Measurements from ENCODE around the gene TMEM242. TPM values are rescaled to one million over a fixed set of nuclear protein-coding genes. Genes with fewer than 3 reads are reported as not detected.

The TMEM242 gene
- total RNA-seq, 1 donor from 2014 or later: 9.9 TPM

DNA sequence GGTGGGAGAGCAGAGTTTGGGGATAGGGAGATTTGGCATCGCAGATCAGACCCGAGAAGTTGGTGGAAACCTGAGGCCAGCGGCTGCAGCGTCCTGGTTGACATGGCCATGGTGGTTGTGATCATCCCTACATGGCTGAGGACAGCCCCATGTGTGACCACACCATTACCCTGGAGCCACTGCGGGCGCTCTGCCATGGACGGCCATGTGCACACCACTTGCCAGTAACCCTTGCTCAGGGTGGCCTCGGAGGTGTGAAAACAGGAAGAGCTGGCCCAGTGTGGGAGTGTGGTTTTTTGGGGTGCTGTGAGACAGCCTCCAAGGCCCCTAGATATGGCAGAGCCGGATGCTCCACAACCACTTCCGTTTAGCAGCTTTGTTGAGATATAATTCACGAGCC lies 64.4 kb downstream of the TMEM242 start:
- Histone ChIP-seq H3K4me3 (no peak overlapping the region), H3K27ac (no peak overlapping the region), H3K4me1 (peaks cover 6% of the 10 kb centered on the region), H3K27me3 (no peaks in the 10 kb centered on the region), H3K36me3 (no peaks in the 10 kb centered on the region), H3K9me3 (no peaks in the 10 kb centered on the region)
- no peak for DNase-seq
- no peak for ATAC-seq
- TF ChIP-seq, protein P1, sequence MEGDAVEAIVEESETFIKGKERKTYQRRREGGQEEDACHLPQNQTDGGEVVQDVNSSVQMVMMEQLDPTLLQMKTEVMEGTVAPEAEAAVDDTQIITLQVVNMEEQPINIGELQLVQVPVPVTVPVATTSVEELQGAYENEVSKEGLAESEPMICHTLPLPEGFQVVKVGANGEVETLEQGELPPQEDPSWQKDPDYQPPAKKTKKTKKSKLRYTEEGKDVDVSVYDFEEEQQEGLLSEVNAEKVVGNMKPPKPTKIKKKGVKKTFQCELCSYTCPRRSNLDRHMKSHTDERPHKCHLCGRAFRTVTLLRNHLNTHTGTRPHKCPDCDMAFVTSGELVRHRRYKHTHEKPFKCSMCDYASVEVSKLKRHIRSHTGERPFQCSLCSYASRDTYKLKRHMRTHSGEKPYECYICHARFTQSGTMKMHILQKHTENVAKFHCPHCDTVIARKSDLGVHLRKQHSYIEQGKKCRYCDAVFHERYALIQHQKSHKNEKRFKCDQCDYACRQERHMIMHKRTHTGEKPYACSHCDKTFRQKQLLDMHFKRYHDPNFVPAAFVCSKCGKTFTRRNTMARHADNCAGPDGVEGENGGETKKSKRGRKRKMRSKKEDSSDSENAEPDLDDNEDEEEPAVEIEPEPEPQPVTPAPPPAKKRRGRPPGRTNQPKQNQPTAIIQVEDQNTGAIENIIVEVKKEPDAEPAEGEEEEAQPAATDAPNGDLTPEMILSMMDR (IDR thresholded peaks at IDR 0.05): no peak
- intact Hi-C loops (cut with DNase I): no loop called here

DNA sequence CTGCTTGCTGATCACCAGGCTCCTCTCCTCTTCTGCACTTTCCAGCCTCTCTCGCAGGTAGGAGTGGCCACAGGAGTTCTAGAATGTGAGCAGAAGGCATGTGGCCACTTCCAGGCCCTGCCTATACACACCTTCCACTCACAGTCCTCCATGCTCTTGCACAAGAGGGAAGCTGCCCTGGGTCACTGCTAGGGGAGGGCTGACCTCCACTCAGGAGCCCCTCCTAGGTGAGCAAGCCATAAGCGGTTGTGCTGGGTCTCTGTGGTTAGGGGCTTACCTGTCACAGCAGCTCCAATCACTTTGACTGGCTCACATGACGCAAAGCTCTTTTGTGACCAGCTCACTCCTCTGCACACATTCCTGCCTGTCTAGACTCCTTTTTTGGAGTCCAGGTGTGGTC lies 68.2 kb downstream of the TMEM242 start:
- TF ChIP-seq, protein P1 (IDR thresholded peaks at IDR 0.05): no peak
- H3K27ac ChIP-seq: no peak overlapping the region
- intact Hi-C loops (cut with DNase I): no loop called here
- H3K4me3 ChIP-seq: no peak overlapping the region
- ATAC-seq (peak; percentile 74), DNase-seq (no peak)
- H3K27me3 ChIP-seq: no peaks in the 10 kb centered on the region
- H3K9me3 ChIP-seq: no peaks in the 10 kb centered on the region
- no peaks in the 10 kb centered on the region for H3K36me3 ChIP-seq
- H3K4me1 ChIP-seq: peaks cover 6% of the 10 kb centered on the region

DNA sequence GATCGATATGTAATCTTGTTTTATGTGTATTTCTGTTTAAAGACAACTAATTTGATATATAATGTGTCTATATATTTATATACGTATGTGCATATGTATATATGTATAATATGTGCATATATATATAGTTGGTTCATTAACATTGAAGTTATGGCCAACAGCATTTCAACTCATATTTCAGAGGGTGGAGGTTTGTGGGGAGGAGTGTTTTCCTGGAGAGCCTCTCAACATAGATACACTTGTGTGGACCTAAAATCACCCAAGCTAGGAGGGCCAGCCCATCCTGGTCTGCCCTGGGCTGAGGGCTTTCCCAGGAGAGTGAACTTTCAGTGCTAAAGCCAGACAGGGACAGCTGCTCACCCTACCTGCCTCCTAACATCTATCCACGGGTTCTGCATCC lies 68.8 kb downstream of the TMEM242 start:
- Histone ChIP-seq H3K4me1 (peaks cover under 1% of the 10 kb centered on the region), H3K27ac (no peak overlapping the region), H3K36me3 (no peaks in the 10 kb centered on the region), H3K4me3 (no peak overlapping the region), H3K9me3 (no peaks in the 10 kb centered on the region), H3K27me3 (no peaks in the 10 kb centered on the region)
- TF ChIP-seq, protein P1 (IDR thresholded peaks at IDR 0.05): no peak
- DNase-seq (no peak), ATAC-seq (no peak)
- intact Hi-C loops (cut with DNase I): no loop called here

DNA sequence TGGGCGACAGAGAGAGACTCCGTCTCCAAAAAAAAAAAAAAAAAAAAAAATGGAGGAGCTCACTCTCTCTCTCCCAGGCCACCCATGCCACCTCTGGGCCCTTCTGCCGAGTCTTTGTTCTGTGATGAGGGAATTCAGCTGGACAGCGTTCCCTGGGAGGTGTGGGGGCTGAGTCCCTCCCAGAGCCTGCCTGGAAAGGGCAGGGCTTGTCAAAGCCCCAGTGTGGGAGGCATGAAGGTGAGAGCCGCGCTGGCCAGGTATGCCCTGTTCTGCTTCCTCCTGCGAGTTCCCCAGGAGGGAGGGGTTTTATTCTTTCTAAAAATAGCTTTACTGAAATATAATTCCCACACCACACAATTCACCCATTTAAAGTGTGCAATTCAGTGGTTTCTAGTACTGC lies 69.6 kb downstream of the TMEM242 start:
- H3K9me3 ChIP-seq: no peaks in the 10 kb centered on the region
- intact Hi-C loops (cut with DNase I): no loop called here
- H3K27ac ChIP-seq: no peak overlapping the region
- H3K4me1 ChIP-seq: no peaks in the 10 kb centered on the region
- H3K4me3 ChIP-seq: no peak overlapping the region
- TF ChIP-seq, protein P1 (IDR thresholded peaks at IDR 0.05): no peak
- peak; percentile 36 for ATAC-seq
- no peaks in the 10 kb centered on the region for H3K27me3 ChIP-seq
- DNase-seq: no peak
- no peaks in the 10 kb centered on the region for H3K36me3 ChIP-seq

DNA sequence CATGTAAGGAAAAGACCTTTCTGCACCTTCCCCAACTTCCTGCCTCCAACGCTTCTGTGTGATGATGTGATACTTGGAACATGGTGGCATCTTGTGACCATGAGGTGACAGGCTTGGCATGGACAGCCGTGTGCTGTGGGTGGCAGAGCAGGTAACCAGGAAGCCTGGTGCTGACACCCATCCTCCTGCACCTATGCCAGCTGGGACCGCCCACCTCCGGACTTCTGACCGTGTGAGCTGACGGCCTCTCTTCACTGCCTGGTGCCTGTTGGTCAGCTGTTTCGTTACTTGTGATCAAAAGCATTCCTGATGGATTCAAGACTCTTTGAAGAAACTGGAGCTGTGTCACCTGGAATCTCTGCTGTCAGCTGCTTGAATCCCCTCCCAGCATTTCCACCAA lies 70.3 kb downstream of the TMEM242 start:
- intact Hi-C loops (cut with DNase I): no loop called here
- no peaks in the 10 kb centered on the region for H3K4me1 ChIP-seq
- TF ChIP-seq, protein P1 (IDR thresholded peaks at IDR 0.05): no peak
- H3K27ac ChIP-seq: no peak overlapping the region
- no peak overlapping the region for H3K4me3 ChIP-seq
- H3K36me3 ChIP-seq: no peaks in the 10 kb centered on the region
- ATAC-seq (no peak), DNase-seq (no peak)
- no peaks in the 10 kb centered on the region for H3K27me3 ChIP-seq
- no peaks in the 10 kb centered on the region for H3K9me3 ChIP-seq

DNA sequence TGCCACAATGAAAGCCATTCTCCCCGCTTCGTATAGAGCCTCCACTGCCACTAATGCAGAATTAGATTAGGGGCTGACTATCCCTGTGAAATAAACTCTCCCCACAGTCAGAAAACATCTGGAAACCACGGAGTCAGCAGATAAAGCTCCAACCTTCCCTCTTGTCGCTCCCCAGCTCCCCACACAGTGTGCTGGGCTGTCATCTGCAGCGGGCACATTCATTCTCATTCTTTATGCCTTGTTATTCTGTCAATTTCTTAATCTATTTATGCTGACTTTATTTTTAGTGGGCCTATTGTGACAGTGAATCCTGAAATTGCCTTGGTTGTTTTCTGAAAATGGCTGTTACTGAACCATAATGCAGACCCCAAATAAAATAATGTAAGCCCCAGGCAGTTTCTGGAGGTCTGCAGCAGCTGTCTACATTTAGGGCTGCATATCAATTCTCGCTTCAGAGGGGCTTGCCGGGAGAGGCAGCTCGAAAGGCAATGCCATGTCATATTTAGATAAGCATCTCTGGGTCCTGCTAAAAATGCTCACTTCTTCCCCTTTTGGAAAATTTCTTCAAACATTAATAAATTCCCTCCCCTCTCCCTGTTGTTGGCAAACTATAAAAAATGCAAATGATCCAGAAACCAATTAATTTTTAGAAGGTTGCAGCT lies 71.6 kb downstream of the TMEM242 start:
- no peaks in the 10 kb centered on the region for H3K4me1 ChIP-seq
- H3K27ac ChIP-seq: no peak overlapping the region
- ATAC-seq: no peak
- H3K4me3 ChIP-seq: no peak overlapping the region
- H3K36me3 ChIP-seq: no peaks in the 10 kb centered on the region
- no peaks in the 10 kb centered on the region for H3K9me3 ChIP-seq
- DNase-seq: no peak
- TF ChIP-seq, protein P1 (IDR thresholded peaks at IDR 0.05): no peak
- H3K27me3 ChIP-seq: no peaks in the 10 kb centered on the region
- intact Hi-C loops (cut with DNase I): no loop called here

Measured in upper lobe of right lung (tissue), 1 donor.